ENCODE results near the gene LAMA2.

Gene LAMA2

DNA sequence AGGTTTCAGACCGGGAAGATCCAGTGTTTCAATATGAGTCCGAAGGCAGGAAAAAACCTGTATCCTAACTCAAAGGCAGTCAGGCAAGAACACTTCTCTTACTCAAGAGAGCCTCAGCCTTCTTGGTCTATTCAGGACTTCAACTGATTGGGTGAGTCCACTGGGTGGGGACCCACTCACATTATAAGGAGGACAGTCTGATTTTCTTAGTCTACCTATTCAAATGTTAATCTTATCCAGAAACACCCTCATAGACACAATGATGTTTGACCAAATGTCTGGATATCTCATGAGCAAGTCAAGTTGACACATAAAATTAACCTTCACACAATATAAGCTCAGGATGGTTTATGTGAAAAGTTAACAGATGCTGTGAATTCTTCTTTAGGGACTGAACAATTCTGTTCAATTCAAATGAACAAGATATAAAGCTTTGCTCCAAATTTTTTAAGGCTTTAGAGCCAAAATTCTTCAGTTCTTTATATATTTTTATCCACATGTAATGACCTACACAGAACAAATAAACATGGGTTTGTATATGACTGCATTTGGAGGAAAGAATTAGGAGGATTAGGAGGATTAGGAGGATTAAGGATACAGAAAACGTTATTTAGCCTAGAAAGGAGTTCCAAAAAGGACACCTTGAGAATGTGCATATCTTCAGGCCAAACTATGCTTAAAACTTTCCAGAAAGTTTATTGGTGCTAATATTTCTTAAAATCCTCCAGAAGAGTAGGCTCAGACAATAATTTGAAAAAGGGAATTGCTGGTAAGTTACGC is 35.3 kb upstream of the LAMA2 start:
- TF ChIP-seq, protein P1, sequence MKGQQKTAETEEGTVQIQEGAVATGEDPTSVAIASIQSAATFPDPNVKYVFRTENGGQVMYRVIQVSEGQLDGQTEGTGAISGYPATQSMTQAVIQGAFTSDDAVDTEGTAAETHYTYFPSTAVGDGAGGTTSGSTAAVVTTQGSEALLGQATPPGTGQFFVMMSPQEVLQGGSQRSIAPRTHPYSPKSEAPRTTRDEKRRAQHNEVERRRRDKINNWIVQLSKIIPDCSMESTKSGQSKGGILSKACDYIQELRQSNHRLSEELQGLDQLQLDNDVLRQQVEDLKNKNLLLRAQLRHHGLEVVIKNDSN (IDR thresholded peaks at IDR 0.05), result no peak
- TF ChIP-seq, protein P2, sequence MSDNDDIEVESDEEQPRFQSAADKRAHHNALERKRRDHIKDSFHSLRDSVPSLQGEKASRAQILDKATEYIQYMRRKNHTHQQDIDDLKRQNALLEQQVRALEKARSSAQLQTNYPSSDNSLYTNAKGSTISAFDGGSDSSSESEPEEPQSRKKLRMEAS (IDR thresholded peaks at IDR 0.05), result no peak
- TF ChIP-seq TAF1 (IDR thresholded peaks at IDR 0.05; ENCODE audit: low read depth) (no peak), TCF12 (IDR thresholded peaks at IDR 0.05; ENCODE audit: low read depth) (no peak), EP300 (IDR thresholded peaks at IDR 0.05; ENCODE audit: borderline replicate concordance) (no peak), ZBTB7A (IDR thresholded peaks at IDR 0.05; ENCODE audit: low read depth) (no peak), RAD21 (IDR thresholded peaks at IDR 0.05; ENCODE audit: low read depth) (no peak), FOXM1 (IDR thresholded peaks at IDR 0.05; ENCODE audit: borderline replicate concordance, low read depth) (no peak), YY1 (IDR thresholded peaks at IDR 0.05; ENCODE audit: low read depth) (no peak), CREB1 (IDR thresholded peaks at IDR 0.05; ENCODE audit: low read depth) (no peak)
- TF ChIP-seq, protein P3, sequence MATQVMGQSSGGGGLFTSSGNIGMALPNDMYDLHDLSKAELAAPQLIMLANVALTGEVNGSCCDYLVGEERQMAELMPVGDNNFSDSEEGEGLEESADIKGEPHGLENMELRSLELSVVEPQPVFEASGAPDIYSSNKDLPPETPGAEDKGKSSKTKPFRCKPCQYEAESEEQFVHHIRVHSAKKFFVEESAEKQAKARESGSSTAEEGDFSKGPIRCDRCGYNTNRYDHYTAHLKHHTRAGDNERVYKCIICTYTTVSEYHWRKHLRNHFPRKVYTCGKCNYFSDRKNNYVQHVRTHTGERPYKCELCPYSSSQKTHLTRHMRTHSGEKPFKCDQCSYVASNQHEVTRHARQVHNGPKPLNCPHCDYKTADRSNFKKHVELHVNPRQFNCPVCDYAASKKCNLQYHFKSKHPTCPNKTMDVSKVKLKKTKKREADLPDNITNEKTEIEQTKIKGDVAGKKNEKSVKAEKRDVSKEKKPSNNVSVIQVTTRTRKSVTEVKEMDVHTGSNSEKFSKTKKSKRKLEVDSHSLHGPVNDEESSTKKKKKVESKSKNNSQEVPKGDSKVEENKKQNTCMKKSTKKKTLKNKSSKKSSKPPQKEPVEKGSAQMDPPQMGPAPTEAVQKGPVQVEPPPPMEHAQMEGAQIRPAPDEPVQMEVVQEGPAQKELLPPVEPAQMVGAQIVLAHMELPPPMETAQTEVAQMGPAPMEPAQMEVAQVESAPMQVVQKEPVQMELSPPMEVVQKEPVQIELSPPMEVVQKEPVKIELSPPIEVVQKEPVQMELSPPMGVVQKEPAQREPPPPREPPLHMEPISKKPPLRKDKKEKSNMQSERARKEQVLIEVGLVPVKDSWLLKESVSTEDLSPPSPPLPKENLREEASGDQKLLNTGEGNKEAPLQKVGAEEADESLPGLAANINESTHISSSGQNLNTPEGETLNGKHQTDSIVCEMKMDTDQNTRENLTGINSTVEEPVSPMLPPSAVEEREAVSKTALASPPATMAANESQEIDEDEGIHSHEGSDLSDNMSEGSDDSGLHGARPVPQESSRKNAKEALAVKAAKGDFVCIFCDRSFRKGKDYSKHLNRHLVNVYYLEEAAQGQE (IDR thresholded peaks at IDR 0.05; ENCODE audit: low read depth), result no peak

DNA sequence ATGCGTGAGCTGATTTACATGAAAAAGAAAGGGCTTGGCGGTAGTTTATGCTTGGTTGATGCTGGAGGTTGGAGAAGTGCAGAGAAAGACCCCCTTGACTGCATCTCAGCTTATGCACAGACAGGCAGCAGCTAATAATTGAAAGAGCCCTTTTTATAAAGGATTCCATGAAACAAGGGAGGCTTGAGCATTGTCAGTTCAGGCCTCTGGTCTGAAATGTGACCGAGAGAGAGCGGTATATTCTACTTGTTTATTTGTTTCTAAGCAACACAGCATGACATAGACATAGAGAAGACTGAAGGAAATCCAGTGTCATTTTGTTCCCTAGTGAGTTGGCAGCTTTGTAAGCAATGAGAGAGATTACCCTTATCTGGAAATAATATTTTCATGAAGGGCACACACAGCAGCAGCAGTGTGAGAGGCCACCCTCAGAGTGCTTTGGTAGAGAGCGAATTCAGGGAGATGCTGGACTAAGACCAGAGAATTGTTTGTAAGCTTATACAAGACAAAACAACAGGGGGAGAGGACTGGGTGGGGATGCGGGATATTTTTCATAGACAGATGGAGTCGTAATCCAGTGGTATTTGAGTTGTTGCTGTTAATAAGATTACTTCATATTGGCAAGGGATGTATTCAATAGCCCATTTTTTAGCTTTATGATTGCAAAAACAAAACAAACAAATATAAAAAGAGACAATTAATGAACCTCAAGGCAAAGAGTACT is 34.6 kb upstream of the LAMA2 start:
- TF ChIP-seq, protein P1 (IDR thresholded peaks at IDR 0.05), result no peak
- TF ChIP-seq FOXM1 (IDR thresholded peaks at IDR 0.05; ENCODE audit: borderline replicate concordance, low read depth) (no peak), YY1 (IDR thresholded peaks at IDR 0.05; ENCODE audit: low read depth) (no peak), ZBTB7A (IDR thresholded peaks at IDR 0.05; ENCODE audit: low read depth) (no peak), RAD21 (IDR thresholded peaks at IDR 0.05; ENCODE audit: low read depth) (no peak), TCF12 (IDR thresholded peaks at IDR 0.05; ENCODE audit: low read depth) (no peak), TEAD4 (IDR thresholded peaks at IDR 0.05) (no peak), EGR1 (IDR thresholded peaks at IDR 0.05) (no peak), CREB1 (IDR thresholded peaks at IDR 0.05; ENCODE audit: low read depth) (no peak), NFIC (IDR thresholded peaks at IDR 0.05) (no peak), CEBPB (IDR thresholded peaks at IDR 0.05) (no peak), EP300 (IDR thresholded peaks at IDR 0.05; ENCODE audit: borderline replicate concordance) (no peak)
- TF ChIP-seq, protein P2 (IDR thresholded peaks at IDR 0.05), result no peak
- TF ChIP-seq, protein P3 (IDR thresholded peaks at IDR 0.05; ENCODE audit: low read depth), result no peak

DNA sequence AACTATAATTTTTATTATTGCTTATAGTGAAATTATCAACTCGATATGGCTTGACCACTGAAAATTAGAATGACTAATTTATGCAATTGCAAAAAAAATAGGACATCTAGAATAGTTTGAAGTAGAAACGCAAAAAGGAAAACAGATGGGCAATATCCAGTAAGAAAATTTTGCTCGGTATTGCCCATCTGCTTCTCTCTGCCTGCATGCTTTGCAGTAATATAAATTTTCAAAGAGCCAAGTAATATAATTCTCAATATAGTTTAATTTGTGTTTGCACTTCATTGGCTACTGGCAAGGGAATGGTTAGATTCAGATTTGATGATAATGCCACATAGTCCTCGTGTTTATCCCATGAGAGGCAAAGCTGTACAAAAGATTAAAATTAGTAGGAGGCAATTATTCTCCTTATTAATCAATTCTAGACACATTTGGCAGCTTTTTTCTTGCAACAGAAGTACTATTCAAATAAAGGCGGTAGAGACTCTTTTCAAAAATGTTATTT is 27.3 kb upstream of the LAMA2 start:
- no peak for TF ChIP-seq FOXM1 (IDR thresholded peaks at IDR 0.05; ENCODE audit: borderline replicate concordance, low read depth)
- TF ChIP-seq NFIC (IDR thresholded peaks at IDR 0.05), result no peak
- no peak for TF ChIP-seq TCF12 (IDR thresholded peaks at IDR 0.05; ENCODE audit: low read depth)
- TF ChIP-seq, protein P3 (IDR thresholded peaks at IDR 0.05; ENCODE audit: low read depth), result no peak
- no peak for TF ChIP-seq TAF1 (IDR thresholded peaks at IDR 0.05; ENCODE audit: low read depth)
- TF ChIP-seq, protein P2 (IDR thresholded peaks at IDR 0.05), result no peak
- no peak for TF ChIP-seq CEBPB (IDR thresholded peaks at IDR 0.05)
- TF ChIP-seq ZBTB7A (IDR thresholded peaks at IDR 0.05; ENCODE audit: low read depth), result no peak
- no peak for TF ChIP-seq CREB1 (IDR thresholded peaks at IDR 0.05; ENCODE audit: low read depth)
- TF ChIP-seq, protein P1 (IDR thresholded peaks at IDR 0.05), result no peak
- TF ChIP-seq EGR1 (IDR thresholded peaks at IDR 0.05), result no peak
- TF ChIP-seq EP300 (IDR thresholded peaks at IDR 0.05; ENCODE audit: borderline replicate concordance), result no peak
- no peak for TF ChIP-seq RAD21 (IDR thresholded peaks at IDR 0.05; ENCODE audit: low read depth)
- TF ChIP-seq YY1 (IDR thresholded peaks at IDR 0.05; ENCODE audit: low read depth), result no peak
- TF ChIP-seq TEAD4 (IDR thresholded peaks at IDR 0.05), result no peak
